Glutamatergic neuron (in vitro differentiated cells): ENCODE data around the gene TLE7. TPM values are rescaled to one million over a fixed set of nuclear protein-coding genes. Genes with fewer than 3 reads are reported as not detected.

Source experiments
- DNase-seq: peaks from one replicate; pipeline ENCODE4 v3.0.0; 2022
- H3K27ac Mint-ChIP-seq: one replicate; pipeline ENCODE4 v1.8.0; 2020; ENCODE audit warnings: mild to moderate bottlenecking, mixed read lengths, inconsistent platforms; ENCODE audit not compliant: unreplicated experiment
- H3K27me3 Mint-ChIP-seq: one replicate; pipeline ENCODE4 v1.8.0; 2020; ENCODE audit warnings: mild to moderate bottlenecking, moderate library complexity, mixed read lengths, inconsistent platforms; ENCODE audit not compliant: unreplicated experiment
- H3K36me3 Mint-ChIP-seq: one replicate; pipeline ENCODE4 v1.8.0; 2020; ENCODE audit warnings: mild to moderate bottlenecking, mixed read lengths, inconsistent platforms; ENCODE audit not compliant: unreplicated experiment
- H3K4me1 Mint-ChIP-seq: one replicate; pipeline ENCODE4 v1.8.0; 2020; ENCODE audit warnings: mild to moderate bottlenecking, low read depth, mixed read lengths, inconsistent platforms; ENCODE audit not compliant: unreplicated experiment
- H3K4me3 Mint-ChIP-seq: one replicate; pipeline ENCODE4 v1.8.0; 2020; ENCODE audit warnings: mild to moderate bottlenecking, mixed read lengths, inconsistent platforms; ENCODE audit not compliant: unreplicated experiment
- H3K9me3 Mint-ChIP-seq: one replicate; pipeline ENCODE4 v1.8.0; 2020; ENCODE audit warnings: mild to moderate bottlenecking, moderate library complexity, mixed read lengths, inconsistent platforms; ENCODE audit not compliant: unreplicated experiment
- CTCF ChIP-seq: fragments of 200-600 bp; sonication (generic); IDR thresholded peaks from one replicate; pipeline ENCODE4 v1.5.0; 2021; ENCODE audit not compliant: partially characterized antibody, unreplicated experiment
- total RNA-seq: library from RNA; stranded (reverse); fragmentation: NEBNext Ultra II Directional; extraction: Animal tissue kit (Norgen Biotek cat#: 25700); gene quantifications from one replicate; pipeline ENCODE4 v1.2.1, GENCODE V29; 2021; ENCODE audit not compliant: unreplicated experiment

Gene TLE7
- total RNA-seq, 1 donor from 2014 or later: not detected

- DNase-seq: no peak
- Mint-ChIP-seq H3K27ac (no peak overlapping the region), H3K4me3 (no peak overlapping the region), H3K4me1 (no peaks in the 10 kb centered on the region), H3K36me3 (peaks cover 12% of the 10 kb centered on the region), H3K9me3 (peaks cover 11% of the 10 kb centered on the region), H3K27me3 (peaks cover 5% of the 10 kb centered on the region)
- no peak for TF ChIP-seq CTCF
Observed at GRCh38 chr16:71402007-71402406, 39.8 kb downstream of the TLE7 start.

DNA sequence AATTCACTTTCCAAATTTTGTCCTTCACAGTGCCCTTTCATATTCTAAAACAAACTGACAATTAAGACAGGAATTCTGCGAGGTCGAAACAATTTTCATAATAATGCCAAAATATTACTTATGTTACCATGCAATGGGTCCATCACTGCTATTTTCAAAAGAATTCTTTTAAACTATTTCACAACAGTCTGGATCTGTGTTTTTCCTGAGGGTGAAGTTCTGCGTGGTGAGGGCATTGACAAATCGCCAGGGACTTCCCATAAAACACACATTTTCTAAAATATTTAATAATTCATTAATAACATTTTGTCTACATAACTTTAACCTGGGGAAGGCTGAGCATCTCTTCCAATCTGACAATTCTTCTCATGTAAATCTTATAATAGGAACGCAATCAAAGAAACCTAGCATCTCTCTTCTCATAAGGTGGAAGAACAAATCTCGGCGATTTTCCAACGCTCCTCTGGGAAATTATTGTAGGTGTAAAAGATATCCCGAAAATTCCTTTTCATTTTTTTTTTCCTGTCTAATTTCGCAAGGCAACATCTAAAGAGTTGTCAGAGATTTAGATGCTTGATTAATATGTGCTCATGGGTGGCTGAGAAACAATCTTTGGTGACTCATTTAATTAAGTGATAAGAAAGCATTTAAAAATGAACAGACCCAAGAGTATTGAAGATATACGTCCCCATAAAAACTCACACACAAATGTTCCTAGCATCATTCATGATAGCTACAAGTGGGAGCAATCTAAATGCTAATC lies 41.9 kb downstream of the TLE7 start:
- H3K9me3 Mint-ChIP-seq: peaks cover 11% of the 10 kb centered on the region
- H3K36me3 Mint-ChIP-seq: peaks cover 10% of the 10 kb centered on the region
- DNase-seq: no peak
- no peak overlapping the region for H3K4me3 Mint-ChIP-seq
- peaks cover 5% of the 10 kb centered on the region for H3K27me3 Mint-ChIP-seq
- TF ChIP-seq CTCF: no peak
- no peak overlapping the region for H3K27ac Mint-ChIP-seq
- no peaks in the 10 kb centered on the region for H3K4me1 Mint-ChIP-seq

DNA sequence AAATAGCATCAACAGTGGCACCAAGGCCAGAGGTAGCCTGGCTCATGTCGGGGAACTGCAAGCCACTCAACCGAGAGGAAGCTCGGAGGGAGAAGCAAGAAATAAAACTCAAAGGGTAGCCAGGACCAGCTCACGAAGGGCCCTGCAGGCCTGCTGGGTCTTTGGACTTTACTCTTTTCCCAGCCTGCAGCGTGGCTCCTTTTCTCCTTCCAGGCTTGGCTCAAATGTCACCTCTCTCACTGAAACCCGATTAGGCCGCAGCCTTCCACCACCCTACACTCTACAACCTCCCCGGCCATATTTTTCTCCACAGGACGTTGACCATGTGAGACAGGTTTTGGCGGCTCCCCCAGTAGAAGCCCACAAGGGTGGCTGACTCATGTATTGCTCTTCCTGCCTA lies 45.3 kb downstream of the TLE7 start:
- TF ChIP-seq CTCF: no peak
- Mint-ChIP-seq H3K36me3 (peaks cover 4% of the 10 kb centered on the region), H3K4me1 (no peaks in the 10 kb centered on the region), H3K4me3 (no peak overlapping the region), H3K27ac (no peak overlapping the region), H3K27me3 (peaks cover 3% of the 10 kb centered on the region), H3K9me3 (no peaks in the 10 kb centered on the region)
- DNase-seq: no peak

DNA sequence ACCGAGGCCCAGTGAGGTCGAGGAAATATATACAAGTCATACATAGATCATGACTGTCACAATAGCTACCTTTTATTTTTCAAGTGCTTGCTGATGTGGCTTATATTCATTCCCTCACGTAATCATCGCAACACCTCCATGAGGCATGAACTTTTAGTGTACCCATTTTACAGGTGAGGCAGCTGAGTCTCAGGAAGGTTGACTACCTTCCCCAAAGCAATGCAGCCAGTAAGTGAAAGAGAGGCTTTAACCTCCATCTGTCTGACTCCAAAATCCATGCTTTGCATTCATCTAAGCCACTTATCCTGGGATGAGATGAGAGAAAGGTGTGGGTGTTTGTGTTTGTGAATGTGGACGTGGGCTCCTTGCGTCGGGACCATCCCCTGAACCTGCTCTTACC lies 52.5 kb downstream of the TLE7 start:
- H3K4me3 Mint-ChIP-seq: no peak overlapping the region
- no peak overlapping the region for H3K27ac Mint-ChIP-seq
- DNase-seq: no peak
- TF ChIP-seq CTCF: no peak
- peaks cover 2% of the 10 kb centered on the region for H3K4me1 Mint-ChIP-seq
- peaks cover 3% of the 10 kb centered on the region for H3K27me3 Mint-ChIP-seq
- H3K36me3 Mint-ChIP-seq: peaks cover 4% of the 10 kb centered on the region
- H3K9me3 Mint-ChIP-seq: peaks cover 3% of the 10 kb centered on the region

- Mint-ChIP-seq H3K36me3 (peaks cover 5% of the 10 kb centered on the region), H3K27ac (no peak overlapping the region), H3K27me3 (peaks cover 5% of the 10 kb centered on the region), H3K4me1 (peaks cover 4% of the 10 kb centered on the region), H3K9me3 (peaks cover 5% of the 10 kb centered on the region), H3K4me3 (no peak overlapping the region)
- TF ChIP-seq CTCF: no peak
- DNase-seq: no peak
Observed at GRCh38 chr16:71387045-71387871, 54.6 kb downstream of the TLE7 start.
